Peyer's patch (tissue), 4 donors: Measurements from ENCODE around the gene BTBD6.

Experiments
- POLR2A ChIP-seq, 2 donors: fragments of 450-650 bp; IDR thresholded peaks; one replicate each; pipeline ENCODE4 v1.5.1; 2017; ENCODE audit warnings: antibody characterized with exemption in 2 of 2, mild to moderate bottlenecking in 2 of 2, moderate library complexity in 2 of 2
- TF ChIP-seq, protein P1 (sequence below), 6 experiments: fragments of 450-650 bp in 4 of 6; fragments of 200-600 bp in 2 of 6; sonication (generic) in 1 of 6; IDR thresholded peaks; one replicate each; pipeline ENCODE4 v1.5.1; 2017 to 2019; ENCODE audit warnings: antibody characterized with exemption in 6 of 6, mild to moderate bottlenecking in 3 of 6, moderate library complexity in 1 of 6

DNA sequence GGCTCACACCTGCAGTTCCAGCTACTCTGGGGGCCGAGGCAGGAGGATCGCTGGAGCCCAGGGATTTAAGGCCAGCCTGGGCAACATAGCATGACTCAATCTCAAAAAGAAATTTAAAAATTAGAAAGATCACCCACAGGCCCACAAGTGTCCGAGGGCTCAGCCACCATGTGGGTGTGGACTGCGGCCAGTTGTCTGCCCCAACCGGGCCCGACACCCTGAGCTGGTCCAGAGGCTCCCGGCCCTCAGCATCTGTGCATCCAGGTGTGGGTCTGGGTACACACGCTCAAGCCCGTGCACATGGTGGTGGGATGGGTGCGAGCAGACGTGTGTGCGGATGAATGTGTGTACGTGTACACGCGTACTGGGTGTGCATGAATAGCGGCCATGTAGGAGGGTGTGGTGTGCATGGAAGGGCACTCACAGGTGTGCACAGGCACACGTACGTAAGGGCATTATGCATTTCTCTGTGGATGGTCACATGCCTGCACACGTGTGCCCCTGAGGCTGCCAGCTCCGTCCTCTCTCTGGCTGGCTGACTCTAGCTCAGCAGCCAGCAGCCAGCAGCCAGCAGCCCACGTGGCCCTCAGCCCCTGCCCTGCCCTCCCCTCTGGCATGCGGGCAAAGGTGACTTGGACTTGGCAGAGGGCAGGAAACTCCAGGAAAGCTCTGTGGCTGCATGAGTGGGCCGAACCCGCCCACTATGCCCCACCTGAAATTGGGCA lies 44.0 kb upstream of the BTBD6 start:
- TF ChIP-seq, protein P1, sequence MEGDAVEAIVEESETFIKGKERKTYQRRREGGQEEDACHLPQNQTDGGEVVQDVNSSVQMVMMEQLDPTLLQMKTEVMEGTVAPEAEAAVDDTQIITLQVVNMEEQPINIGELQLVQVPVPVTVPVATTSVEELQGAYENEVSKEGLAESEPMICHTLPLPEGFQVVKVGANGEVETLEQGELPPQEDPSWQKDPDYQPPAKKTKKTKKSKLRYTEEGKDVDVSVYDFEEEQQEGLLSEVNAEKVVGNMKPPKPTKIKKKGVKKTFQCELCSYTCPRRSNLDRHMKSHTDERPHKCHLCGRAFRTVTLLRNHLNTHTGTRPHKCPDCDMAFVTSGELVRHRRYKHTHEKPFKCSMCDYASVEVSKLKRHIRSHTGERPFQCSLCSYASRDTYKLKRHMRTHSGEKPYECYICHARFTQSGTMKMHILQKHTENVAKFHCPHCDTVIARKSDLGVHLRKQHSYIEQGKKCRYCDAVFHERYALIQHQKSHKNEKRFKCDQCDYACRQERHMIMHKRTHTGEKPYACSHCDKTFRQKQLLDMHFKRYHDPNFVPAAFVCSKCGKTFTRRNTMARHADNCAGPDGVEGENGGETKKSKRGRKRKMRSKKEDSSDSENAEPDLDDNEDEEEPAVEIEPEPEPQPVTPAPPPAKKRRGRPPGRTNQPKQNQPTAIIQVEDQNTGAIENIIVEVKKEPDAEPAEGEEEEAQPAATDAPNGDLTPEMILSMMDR (IDR thresholded peaks at IDR 0.05), result no peak
- TF ChIP-seq POLR2A (IDR thresholded peaks at IDR 0.05), result no peak
